Measurements from ENCODE around the gene BCAS3.
A peak's percentile ranks its signal among the peaks of the same experiment; 100 is the strongest.

The BCAS3 gene

GRCh38 chr17:61284746-61285145 lies 607.1 kb downstream of the BCAS3 start:
- H3K4me1 Mint-ChIP-seq (ENCODE audit: low read depth) = peaks cover 30% of the 10 kb centered on the region
- no peak overlapping the region for H3K4me3 Mint-ChIP-seq
- no peaks in the 10 kb centered on the region for H3K9me3 Mint-ChIP-seq
- no peaks in the 10 kb centered on the region for H3K36me3 Mint-ChIP-seq (ENCODE audit: low read depth)
- no peak for DNase-seq
- no peak overlapping the region for H3K27ac Mint-ChIP-seq
- H3K27me3 Mint-ChIP-seq = no peaks in the 10 kb centered on the region

GRCh38 chr17:61285526-61286320 lies 608.1 kb downstream of the BCAS3 start:
- peak; percentile 38 for DNase-seq
- Mint-ChIP-seq H3K4me1 (ENCODE audit: low read depth) (peaks cover 21% of the 10 kb centered on the region), H3K36me3 (ENCODE audit: low read depth) (no peaks in the 10 kb centered on the region), H3K4me3 (no peak overlapping the region), H3K9me3 (no peaks in the 10 kb centered on the region), H3K27ac (no peak overlapping the region), H3K27me3 (no peaks in the 10 kb centered on the region)

GRCh38 chr17:61286449-61286848 lies 608.8 kb downstream of the BCAS3 start:
- Mint-ChIP-seq H3K4me3 (no peak overlapping the region), H3K27ac (no peak overlapping the region)

GRCh38 chr17:61289408-61290385 lies 612.0 kb downstream of the BCAS3 start:
- H3K36me3 Mint-ChIP-seq (ENCODE audit: low read depth) = no peaks in the 10 kb centered on the region
- H3K9me3 Mint-ChIP-seq = no peaks in the 10 kb centered on the region
- no peak overlapping the region for H3K4me3 Mint-ChIP-seq
- no peaks in the 10 kb centered on the region for H3K27me3 Mint-ChIP-seq
- no peak for DNase-seq
- no peak overlapping the region for H3K27ac Mint-ChIP-seq
- H3K4me1 Mint-ChIP-seq (ENCODE audit: low read depth) = peaks cover 12% of the 10 kb centered on the region

More at GRCh38 chr17:61286449-61286848, 608.8 kb downstream of the BCAS3 start:
- Mint-ChIP-seq H3K9me3 (no peaks in the 10 kb centered on the region), H3K4me1 (ENCODE audit: low read depth) (peaks cover 18% of the 10 kb centered on the region), H3K36me3 (ENCODE audit: low read depth) (no peaks in the 10 kb centered on the region), H3K27me3 (no peaks in the 10 kb centered on the region)
- DNase-seq = no peak

- no peaks in the 10 kb centered on the region for H3K36me3 Mint-ChIP-seq (ENCODE audit: low read depth)
- no peaks in the 10 kb centered on the region for H3K27me3 Mint-ChIP-seq
- DNase-seq = no peak
- H3K4me3 Mint-ChIP-seq = no peak overlapping the region
- no peak overlapping the region for H3K27ac Mint-ChIP-seq
- H3K4me1 Mint-ChIP-seq (ENCODE audit: low read depth) = no peaks in the 10 kb centered on the region
- no peaks in the 10 kb centered on the region for H3K9me3 Mint-ChIP-seq
Observed at GRCh38 chr17:61291451-61292285, 614.0 kb downstream of the BCAS3 start.

- no peaks in the 10 kb centered on the region for H3K4me1 Mint-ChIP-seq (ENCODE audit: low read depth)
- no peak overlapping the region for H3K27ac Mint-ChIP-seq
- no peak overlapping the region for H3K4me3 Mint-ChIP-seq
- H3K9me3 Mint-ChIP-seq = no peaks in the 10 kb centered on the region
- DNase-seq = no peak
- no peaks in the 10 kb centered on the region for H3K27me3 Mint-ChIP-seq
- no peaks in the 10 kb centered on the region for H3K36me3 Mint-ChIP-seq (ENCODE audit: low read depth)
Observed at GRCh38 chr17:61294286-61294685, 616.6 kb downstream of the BCAS3 start.

- no peak overlapping the region for H3K4me3 Mint-ChIP-seq
- no peak overlapping the region for H3K27ac Mint-ChIP-seq
- no peaks in the 10 kb centered on the region for H3K36me3 Mint-ChIP-seq (ENCODE audit: low read depth)
- H3K9me3 Mint-ChIP-seq = no peaks in the 10 kb centered on the region
- DNase-seq = no peak
- H3K27me3 Mint-ChIP-seq = no peaks in the 10 kb centered on the region
- no peaks in the 10 kb centered on the region for H3K4me1 Mint-ChIP-seq (ENCODE audit: low read depth)
Observed at GRCh38 chr17:61294777-61295176, 617.1 kb downstream of the BCAS3 start.

GRCh38 chr17:61296058-61296457 lies 618.4 kb downstream of the BCAS3 start:
- H3K9me3 Mint-ChIP-seq = no peaks in the 10 kb centered on the region

GRCh38 chr17:61299517-61300513 lies 622.2 kb downstream of the BCAS3 start:
- Mint-ChIP-seq H3K27me3 (no peaks in the 10 kb centered on the region), H3K27ac (no peak overlapping the region), H3K36me3 (ENCODE audit: low read depth) (no peaks in the 10 kb centered on the region), H3K4me3 (no peak overlapping the region), H3K4me1 (ENCODE audit: low read depth) (no peaks in the 10 kb centered on the region), H3K9me3 (no peaks in the 10 kb centered on the region)
- DNase-seq = no peak

More at GRCh38 chr17:61296058-61296457, 618.4 kb downstream of the BCAS3 start:
- Mint-ChIP-seq H3K4me1 (ENCODE audit: low read depth) (no peaks in the 10 kb centered on the region), H3K4me3 (no peak overlapping the region), H3K27ac (no peak overlapping the region), H3K36me3 (ENCODE audit: low read depth) (no peaks in the 10 kb centered on the region), H3K27me3 (no peaks in the 10 kb centered on the region)
- no peak for DNase-seq

- H3K27me3 Mint-ChIP-seq = no peaks in the 10 kb centered on the region
- H3K36me3 Mint-ChIP-seq (ENCODE audit: low read depth) = no peaks in the 10 kb centered on the region
- no peak overlapping the region for H3K27ac Mint-ChIP-seq
- no peak for DNase-seq
- H3K9me3 Mint-ChIP-seq = no peaks in the 10 kb centered on the region
- no peak overlapping the region for H3K4me3 Mint-ChIP-seq
- no peaks in the 10 kb centered on the region for H3K4me1 Mint-ChIP-seq (ENCODE audit: low read depth)
Observed at GRCh38 chr17:61302953-61303816, 625.5 kb downstream of the BCAS3 start.

- Mint-ChIP-seq H3K36me3 (ENCODE audit: low read depth) (no peaks in the 10 kb centered on the region), H3K9me3 (no peaks in the 10 kb centered on the region), H3K4me3 (no peak overlapping the region), H3K27ac (no peak overlapping the region), H3K27me3 (no peaks in the 10 kb centered on the region), H3K4me1 (ENCODE audit: low read depth) (no peaks in the 10 kb centered on the region)
- DNase-seq = no peak
Observed at GRCh38 chr17:61303817-61304096, 626.1 kb downstream of the BCAS3 start.

- Mint-ChIP-seq H3K4me3 (no peak overlapping the region), H3K27ac (no peak overlapping the region), H3K27me3 (no peaks in the 10 kb centered on the region), H3K4me1 (ENCODE audit: low read depth) (no peaks in the 10 kb centered on the region), H3K9me3 (no peaks in the 10 kb centered on the region), H3K36me3 (ENCODE audit: low read depth) (no peaks in the 10 kb centered on the region)
- no peak for DNase-seq
Observed at GRCh38 chr17:61305024-61305423, 627.4 kb downstream of the BCAS3 start.

- H3K27ac Mint-ChIP-seq = no peak overlapping the region
- no peak overlapping the region for H3K4me3 Mint-ChIP-seq
- H3K9me3 Mint-ChIP-seq = no peaks in the 10 kb centered on the region
- H3K4me1 Mint-ChIP-seq (ENCODE audit: low read depth) = no peaks in the 10 kb centered on the region
- no peak for DNase-seq
- H3K27me3 Mint-ChIP-seq = no peaks in the 10 kb centered on the region
- H3K36me3 Mint-ChIP-seq (ENCODE audit: low read depth) = no peaks in the 10 kb centered on the region
Observed at GRCh38 chr17:61306003-61306402, 628.4 kb downstream of the BCAS3 start.

Measured in activated T-cell treated with anti-CD3 and anti-CD28 coated beads, Interleukin-2, amount 50 U/mL, for 24 hours (primary cell).